EH (cell line): ENCODE measurements around the gene AVP.
"Not testable (repeated sequence)": the region's sequence is repeated elsewhere in the genome, so short reads cannot be mapped to it uniquely, and the experiment has no call there.

ENCODE experiments used
- DNase-seq: peaks from one replicate; pipeline ENCODE4 v3.0.0-alpha.2; 2015; ENCODE audit warnings: low read depth

The AVP gene

DNA sequence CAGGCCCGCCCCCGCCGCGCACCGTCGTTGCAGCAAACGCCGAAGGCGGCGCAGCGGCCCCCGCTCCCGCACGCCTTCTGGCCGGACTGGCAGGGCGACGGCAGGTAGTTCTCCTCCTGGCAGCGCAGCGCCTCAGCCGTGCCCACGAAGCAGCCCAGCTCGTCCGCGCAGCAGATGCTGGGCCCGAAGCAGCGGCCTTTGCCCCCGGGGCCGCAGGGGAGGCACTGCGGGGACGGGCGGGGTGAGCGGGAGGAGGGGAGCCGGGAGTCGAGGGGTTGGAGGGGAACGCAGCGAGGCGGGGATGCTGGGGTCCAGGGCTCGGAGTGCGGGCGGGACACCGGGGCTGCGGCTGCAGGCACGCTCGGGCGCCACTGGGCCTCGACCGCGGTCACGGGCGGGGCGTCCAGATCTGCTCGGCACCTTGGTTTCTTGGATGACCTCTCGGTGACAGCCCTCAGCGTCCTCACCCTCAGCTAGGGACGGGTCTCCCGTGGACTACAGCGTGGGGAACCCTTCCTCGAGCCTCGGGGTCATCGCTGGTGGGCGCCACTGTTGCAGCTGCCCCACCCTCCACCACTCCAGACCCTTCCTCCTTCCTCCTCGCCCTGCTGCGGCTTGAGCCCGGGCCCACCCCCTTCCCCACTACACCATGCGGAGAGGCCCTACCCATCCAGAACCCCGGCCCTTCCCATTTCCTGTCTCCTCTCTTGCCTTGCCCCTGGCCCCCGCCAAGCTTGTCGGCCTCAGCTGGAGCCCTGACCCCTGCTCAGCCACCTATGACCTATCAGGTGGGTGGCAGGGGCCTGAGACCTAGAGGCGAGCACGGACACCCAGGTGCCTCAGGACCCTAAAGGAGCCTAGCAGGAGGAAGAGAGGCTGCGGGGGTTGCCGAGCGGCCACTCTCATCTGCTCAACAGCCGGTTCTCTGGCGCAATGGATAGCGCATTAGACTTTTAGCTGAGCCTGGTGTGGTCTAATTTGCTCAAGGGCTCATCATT lies 1.3 kb downstream of the AVP start:
- no peak for DNase-seq

DNA sequence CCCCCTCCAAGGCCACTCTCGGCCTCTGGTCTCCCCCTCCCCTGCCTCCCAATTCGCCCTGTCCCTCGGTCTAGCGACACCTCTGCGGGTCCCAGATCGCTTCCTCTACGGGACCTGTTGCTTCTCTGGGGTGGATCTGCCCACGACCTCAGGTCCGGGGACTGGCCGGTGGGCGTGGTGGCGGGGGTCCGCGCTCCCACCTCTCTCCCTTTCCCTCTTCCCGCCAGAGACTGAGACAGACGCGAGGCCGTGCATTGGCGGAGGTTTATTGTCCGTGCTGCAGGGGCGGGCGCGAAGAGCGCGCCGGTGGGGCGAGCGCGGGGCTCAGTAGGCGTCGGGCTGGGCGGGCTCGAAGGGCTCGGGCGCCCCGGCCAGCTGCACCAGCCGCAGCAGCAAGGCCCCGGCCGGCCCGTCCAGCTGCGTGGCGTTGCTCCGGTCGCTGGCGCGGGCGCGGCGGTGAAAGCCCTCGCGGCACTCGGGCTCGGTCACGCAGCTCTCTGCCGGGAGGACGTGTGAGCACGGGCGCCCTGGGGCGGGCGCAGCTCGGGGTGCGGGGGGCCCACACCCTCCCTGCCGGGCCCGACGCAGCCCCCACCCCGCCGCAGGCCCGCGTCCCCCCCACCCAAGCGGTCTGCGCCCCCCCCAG lies 2.1 kb downstream of the AVP start:
- peak; percentile 20 for DNase-seq

DNA sequence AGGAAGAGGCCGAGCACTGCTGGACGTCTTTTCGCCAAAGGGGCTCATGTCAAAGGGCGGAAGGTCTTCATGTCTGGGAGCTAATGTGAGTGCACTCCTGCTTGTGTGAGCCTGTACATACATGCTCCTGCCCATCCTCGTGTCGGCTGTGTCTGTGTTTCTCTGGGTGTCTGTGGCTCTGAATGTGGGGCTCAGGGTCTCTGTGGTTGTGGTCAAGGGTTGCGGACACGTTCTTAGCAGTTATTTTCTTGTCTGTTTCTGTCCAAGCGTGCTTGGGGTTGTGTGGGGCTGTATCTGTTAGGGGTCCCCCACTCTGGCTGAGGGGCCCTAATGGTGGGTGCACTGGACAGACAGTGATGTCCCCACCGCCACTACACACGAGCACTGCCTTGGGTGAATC lies 2.9 kb downstream of the AVP start:
- DNase-seq = no peak

DNA sequence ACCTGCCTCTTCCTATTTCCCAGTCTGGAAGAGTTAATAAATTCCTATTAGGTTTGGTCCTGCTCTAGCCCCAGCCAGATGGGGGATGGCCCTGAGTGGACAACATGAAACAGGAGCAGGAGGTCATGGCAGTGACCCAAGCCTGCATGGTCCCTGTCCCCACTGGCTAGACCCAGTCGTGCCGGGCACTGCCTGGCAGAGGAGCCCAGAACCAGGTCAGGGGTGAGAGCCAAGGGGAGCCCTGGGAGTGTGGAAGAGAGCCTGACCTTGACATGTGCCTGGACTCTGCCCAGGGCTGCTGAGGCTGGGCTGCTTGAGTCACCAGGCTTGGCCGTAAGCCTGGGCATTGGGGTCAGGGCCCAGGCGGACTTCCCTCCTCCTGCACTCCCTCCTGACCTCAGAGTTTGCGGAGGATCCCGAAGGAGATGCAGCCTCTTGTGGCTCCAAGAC lies 3.6 kb downstream of the AVP start:
- peak; percentile 53 for DNase-seq

DNA sequence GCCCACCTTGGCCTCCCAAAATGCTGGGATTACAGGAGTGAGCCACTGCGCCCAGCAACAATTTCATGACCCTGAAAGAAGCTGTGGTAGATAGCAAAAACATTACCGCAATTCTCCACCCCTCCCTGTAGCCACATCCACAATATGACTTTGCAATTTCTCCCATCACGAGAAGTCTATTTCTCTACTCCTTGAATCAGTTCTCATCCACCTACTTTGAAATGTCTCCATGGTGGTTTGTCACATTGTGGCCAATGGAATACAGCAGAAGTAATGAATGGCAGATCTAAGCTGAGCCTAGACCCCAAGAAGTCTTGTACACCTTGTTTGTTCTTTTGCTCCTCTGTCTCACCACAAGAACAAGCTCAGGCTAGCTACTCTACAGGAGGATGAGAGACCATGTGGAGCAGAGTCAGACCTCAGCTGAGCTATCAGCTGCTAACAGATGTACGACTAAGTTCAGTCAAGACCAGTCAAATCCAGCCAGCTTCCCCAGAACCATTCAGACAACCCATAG lies 6.8 kb downstream of the AVP start:
- no peak for DNase-seq

DNA sequence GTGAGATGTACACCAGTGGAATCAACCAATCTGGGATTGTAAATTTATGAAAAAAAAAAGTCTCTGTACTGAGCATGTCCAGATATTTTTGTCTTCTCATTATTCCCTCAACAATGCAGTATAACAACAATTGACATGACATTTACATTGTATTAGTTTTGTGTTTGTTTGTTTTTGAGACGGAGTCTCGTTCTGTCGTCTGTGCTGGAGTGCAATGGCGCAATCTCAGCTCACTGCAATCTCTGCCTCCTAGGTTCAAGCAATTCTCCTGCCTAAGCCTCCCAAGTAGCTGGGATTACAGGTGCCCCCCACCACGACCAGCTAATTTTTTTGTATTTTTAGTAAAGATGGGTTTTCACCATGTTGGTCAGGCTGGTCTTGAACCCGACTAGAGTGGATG lies 9.2 kb downstream of the AVP start:
- DNase-seq = not testable (repeated sequence)

DNA sequence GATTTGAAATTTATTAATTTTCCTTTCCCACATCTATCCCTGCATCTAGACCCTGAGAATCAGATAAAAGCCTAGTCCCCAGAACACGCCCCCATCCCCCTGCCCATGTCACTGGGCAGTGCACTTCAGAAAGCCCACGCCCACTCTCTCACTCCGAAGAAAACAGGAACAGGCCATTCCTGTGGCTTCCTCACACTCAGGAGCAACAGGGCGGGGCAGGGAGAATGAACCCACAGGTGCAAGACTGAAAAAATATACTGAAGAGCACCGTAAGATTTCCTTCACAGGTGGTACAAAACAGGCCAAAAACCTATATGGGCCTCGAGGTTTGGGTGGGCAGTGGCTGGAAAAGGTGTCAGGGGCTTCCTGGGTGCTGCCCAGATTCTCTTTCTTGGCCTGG lies 9.7 kb downstream of the AVP start:
- no peak for DNase-seq

DNA sequence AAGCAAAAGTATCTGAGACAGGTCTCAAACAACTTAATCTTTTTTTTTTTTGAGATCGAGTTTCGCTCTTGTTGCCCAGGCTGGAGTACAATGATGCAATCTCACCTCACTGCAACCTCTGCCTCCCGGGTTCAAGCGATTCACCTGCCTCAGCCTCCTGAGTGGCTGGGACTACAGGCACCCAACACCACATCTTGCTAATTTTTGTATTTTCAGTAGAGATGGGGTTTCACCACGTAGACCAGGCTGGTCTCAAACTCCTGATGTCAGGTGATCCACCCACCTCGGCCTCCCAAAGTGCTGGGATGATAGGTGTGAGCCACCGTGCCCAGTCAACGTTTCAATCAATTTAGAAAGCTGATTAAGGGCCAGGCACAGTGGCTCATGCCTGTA lies 11.3 kb downstream of the AVP start:
- not testable (repeated sequence) for DNase-seq

DNA sequence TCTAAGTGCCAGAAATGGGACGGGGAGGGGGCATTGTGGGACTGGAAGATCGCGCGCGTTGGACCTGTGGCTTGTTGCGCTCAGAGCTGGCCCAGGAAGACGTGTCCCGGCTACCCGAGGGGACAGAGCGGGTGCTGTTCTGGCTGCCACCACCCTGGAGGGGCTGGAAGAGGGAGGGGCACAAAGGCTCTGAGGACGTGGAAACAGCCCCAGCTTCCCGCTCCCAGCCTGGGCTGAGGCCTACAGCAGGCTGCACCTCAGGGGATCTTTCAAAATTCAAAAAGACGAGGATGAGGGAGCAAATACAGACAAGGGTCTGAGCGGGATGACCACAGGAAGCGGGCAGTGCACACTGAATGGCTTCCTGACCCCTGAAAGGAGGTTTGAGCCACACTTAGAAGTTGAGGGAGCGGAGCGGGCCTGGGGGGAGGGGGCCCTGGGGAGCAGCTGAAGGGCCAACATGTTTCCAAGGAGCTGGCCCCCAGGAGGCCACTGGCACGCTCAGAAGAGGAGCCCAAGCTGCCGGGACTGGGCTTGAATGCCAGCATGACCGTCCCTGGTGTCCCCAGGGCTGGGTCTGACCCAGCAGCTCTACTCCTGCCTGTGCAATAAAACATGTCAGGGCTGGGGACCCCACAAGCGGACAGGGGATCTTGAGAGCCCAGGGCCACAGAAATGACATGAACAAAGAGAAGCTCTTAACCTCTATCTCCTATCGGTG lies 11.8 kb downstream of the AVP start:
- no peak for DNase-seq

DNA sequence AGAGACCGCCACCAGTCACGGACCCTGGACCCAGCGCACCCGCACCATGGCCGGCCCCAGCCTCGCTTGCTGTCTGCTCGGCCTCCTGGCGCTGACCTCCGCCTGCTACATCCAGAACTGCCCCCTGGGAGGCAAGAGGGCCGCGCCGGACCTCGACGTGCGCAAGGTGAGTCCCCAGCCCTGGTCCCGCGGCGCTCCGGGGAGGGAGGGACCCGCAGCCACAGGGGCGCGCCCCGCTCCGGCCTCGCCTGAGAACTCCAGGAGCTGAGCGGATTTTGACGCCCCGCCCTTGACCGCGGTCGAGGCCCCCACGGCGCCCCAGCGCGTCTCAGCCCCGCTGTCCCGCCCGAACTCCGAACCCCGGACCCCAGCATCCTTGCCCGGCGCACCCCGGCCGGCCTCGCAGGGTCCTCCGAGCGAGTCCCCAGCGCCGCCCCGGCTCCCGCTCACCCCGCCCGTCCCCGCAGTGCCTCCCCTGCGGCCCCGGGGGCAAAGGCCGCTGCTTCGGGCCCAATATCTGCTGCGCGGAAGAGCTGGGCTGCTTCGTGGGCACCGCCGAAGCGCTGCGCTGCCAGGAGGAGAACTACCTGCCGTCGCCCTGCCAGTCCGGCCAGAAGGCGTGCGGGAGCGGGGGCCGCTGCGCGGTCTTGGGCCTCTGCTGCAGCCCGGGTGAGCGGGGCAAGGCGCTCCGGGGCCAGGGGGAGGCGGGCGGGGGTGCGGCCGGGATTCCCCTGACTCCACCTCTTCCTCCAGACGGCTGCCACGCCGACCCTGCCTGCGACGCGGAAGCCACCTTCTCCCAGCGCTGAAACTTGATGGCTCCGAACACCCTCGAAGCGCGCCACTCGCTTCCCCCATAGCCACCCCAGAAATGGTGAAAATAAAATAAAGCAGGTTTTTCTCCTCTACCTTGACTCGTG lies 12.7 kb downstream of the AVP start, which contains the start of gene OXT:
TSS of gene OXT (plus strand) at position 11 of the 920 bp plus-strand sequence. CDS start at position 47, 36 bp downstream.
- peak; percentile 50 for DNase-seq

DNA sequence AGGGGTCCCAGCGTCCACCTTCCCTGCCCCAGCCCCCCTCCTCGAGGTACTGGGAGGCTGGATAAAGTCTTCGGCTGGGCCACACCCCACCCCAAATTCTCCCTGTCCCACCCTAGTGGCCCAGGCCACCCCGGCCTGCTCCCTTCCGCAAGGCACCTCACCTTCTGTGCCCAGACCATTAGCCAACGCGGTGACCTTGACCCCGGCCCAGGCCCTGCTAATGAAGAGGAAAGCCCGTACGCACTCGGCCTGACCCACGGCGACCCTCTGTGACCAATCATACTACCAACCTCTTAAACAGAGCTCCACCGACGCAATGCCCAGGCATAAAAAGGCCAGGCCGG lies 13.3 kb downstream of the AVP start:
- no peak for DNase-seq

DNA sequence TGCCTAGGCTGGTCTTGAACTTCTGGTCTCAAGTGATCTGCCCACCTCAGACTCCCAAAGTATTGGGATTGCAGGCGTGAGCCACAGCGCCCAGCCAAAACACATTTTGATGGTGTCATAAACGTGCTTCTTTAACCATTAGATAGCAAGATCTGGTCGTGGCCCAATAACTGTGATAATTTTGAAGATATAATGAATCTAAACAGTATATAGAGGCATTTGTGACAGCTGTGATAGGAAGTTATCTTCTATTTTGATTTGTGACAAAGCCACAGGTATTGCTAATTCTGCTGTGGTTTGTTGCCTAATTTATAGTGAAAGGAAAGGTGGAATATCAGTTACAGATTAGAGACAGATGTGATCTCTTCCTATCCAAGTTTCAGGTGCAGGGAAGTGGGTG lies 13.8 kb downstream of the AVP start:
- no peak for DNase-seq

DNA sequence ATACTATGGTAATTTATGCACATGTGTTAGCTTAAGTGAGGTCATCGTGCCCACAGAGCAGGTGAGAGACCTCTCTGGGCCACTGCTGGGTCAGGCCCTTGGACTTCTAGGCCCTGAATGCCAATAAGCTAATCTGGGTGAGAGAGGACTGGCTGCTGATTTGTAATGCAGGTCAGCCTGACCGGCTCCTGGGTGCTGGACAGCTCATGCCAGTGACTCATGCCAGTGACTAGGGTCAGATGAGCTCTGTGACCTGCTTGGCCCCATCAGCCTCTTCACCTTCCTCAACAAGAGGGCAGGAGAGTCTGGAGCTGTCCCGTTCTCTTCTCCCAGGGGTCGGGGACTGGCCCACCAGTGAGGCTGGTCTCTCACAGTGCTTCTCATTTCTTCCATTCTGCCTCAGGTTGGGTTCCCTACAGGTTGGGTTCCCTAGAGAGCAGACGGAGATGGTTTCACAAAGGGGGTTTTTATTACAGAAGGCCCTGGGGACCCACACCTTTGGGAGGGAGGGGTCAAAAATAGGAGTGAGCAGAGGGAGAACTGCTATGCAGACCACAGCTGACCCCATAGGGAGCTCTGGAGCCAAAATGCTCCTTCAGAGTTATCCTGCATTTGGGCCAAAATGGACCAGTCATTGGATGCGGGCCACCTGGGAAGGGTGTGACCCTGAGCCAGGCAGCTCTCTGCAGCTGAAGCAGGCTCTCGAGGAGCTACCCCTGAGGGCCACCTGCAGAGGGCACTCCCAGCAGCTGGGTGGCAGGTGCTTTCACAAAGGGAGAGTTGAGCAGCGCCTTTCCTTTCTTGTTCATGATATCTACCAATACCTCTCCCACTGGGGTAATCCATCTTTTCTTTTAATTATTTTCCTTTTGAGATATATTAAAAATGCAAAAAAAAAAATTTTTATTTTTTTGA lies 15.3 kb downstream of the AVP start:
- peak; percentile 39 for DNase-seq

DNA sequence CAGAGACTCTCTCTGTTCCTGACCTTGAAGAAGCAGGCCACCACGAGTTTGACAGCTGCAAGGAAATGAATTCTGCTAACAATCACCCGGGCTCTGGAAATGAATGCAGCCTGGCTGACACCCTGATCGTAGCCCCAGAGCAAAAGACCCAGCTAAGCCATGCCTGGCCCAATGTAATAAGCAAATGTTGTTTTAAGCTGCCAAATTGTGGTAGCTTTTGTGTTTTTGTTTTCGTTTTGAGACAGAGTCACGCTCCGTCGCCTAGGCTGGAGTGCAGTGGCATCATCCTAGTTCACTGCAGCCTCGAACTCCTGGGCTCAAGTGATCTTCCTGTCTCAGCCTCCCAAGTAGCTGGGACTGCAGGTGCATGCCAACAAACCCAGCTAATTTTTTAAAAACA lies 16.4 kb downstream of the AVP start:
- no peak for DNase-seq

DNA sequence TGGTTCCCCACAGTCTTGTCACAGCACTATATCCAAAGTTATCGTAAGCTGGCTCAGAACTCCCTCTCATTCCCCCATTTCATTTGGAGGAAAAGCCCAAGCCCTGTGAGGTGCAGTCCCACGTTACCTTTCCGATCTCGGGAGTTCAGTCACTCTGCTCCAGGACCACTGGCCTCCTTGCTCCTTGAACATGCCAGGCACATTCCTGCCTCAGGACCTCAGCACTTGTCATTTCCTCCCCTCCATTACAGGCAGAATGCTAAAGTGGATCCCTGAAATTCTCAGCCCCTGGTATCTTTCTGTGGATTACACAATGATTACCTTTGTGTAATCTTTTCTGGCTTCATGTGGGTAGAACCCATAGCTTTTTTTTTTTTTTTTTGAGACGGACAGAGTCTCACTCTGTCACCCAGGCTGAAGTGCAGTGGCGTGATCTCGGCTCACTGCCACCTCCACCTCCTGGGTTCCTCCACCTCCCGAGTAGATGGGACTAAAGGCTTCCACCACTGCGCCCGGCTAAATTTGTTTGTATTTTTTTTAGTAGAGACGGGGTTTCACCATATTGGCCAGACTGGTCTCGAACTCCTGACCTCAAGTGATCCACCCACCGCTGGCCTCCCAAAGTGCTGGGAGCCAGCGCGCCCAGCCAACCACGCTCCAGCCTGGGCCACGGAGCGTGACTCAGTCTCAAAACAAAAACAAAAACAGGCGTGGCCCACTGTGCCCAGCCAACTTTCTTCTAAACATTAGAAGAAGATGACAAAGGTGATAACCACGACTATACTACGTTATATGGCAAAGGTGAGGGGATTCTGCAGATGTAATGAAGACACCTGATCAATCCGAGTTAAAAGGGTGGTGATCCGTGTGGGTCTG lies 17.1 kb downstream of the AVP start:
- DNase-seq = peak; percentile 31

DNA sequence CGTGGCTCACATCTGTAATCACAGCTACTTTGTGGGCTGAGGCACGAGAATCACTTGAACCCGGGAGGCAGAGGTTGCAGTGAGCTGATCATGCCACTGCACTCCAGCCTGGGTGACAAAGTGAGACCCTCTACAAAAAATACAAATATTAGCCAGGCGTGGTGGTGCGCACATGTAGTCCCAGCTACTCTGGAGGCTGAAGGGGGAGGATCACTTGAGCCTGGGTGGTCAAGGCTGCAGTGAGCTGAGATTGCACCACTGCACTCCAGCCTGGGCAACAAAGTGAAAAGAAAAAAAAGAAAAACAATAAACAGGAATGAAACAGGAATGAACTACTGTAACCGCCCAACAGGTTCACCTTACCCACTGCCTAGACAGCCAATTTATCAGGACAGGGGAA lies 20.4 kb downstream of the AVP start:
- DNase-seq = not testable (repeated sequence)

DNA sequence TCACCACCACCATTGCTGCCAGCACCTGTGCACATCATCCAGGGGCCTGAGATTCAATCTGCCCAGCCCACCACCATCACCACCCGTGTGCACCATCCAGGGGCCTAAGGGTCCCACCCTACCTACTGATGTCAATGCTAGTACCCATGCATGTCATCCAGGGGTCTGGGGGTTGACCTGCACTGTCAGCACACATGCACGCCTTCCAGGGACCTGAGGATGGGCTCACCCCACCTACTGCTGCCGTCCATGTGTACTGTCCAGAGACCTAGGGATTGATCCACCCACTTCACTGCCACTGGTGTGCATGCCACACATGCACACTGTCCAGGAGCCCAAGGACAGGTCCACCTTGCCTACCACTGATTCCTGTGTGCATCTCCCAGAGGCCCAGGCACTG lies 25.0 kb downstream of the AVP start:
- DNase-seq = no peak

DNA sequence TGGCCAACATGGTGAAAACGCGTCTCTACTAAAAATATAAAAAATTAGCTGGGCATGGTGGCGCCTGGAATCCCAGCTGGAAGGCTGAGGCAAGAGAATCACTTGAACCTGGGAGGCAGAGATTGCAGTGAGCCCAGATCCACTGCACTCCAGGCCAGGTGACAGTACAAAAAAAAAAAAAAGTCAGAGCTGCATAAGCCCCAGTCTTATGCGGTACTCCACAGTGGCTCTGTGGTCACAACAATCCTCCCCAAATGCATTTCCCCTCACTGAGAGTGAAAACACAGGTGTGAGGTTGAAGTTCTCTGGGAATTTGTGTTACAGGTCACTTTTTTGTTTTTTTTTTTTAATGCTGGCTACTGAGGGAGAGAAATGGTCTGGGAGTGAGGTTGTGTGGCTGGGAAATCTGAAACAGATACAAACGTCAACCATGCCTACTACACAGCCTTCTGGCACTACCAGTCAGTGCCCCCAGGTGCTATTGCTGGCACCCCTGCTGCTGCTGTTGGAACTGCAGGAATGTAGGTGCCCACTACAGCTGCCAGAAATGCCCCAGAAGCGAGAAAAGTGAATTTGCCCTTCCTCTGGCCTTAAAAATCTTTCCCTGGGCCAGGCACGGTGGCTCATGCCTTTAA lies 33.0 kb downstream of the AVP start:
- no peak for DNase-seq
